CD4-positive, CD25-positive, alpha-beta regulatory T cell (primary cell): ENCODE results near the gene NME7. TPM values are rescaled to one million over a fixed set of nuclear protein-coding genes. Genes with fewer than 3 reads are reported as not detected.
"Not testable (repeated sequence)": the region's sequence is repeated elsewhere in the genome, so short reads cannot be mapped to it uniquely, and the experiment has no call there.

ENCODE experiments used
- ATAC-seq, 2 donors: fragments of 150-1000 bp; cut with Tn5 transposase; one replicate each; pipeline ENCODE4 v1.10.0; 2021; ENCODE audit warnings: low read depth in 2 of 2, moderate number of reproducible peaks in 2 of 2, moderate library complexity in 1 of 2
- DNase-seq, 3 donors: peaks; one replicate each; pipeline versions ENCODE4 v3.0.0 to v3.0.0-alpha.2; 2012 to 2022; ENCODE audit warnings: mixed read lengths in 1 of 3
- H3K27ac ChIP-seq: one replicate; pipeline ENCODE4 v1.7.0; 2013; ENCODE audit warnings: mild to moderate bottlenecking, low read length; ENCODE audit not compliant: insufficient read depth, poor library complexity, severe bottlenecking
- H3K27me3 ChIP-seq: one replicate; pipeline ENCODE4 v1.7.0; 2013; ENCODE audit warnings: low read length; ENCODE audit not compliant: control insufficient read depth, insufficient read depth
- H3K36me3 ChIP-seq: one replicate; pipeline ENCODE4 v1.7.0; 2013; ENCODE audit warnings: mild to moderate bottlenecking, low read length, moderate library complexity; ENCODE audit not compliant: control insufficient read depth, insufficient read depth
- H3K4me1 ChIP-seq: 2 replicates; pipeline ENCODE4 v1.7.0; 2013; ENCODE audit warnings: mild to moderate bottlenecking, low read length; ENCODE audit not compliant: insufficient read depth, control insufficient read depth, poor library complexity, severe bottlenecking
- H3K4me3 ChIP-seq: one replicate; pipeline ENCODE4 v1.7.0; 2013; ENCODE audit warnings: low read depth, mild to moderate bottlenecking, low read length, moderate library complexity
- H3K9me3 ChIP-seq, 2 experiments: 1 replicate in 1 of 2; 2 replicates in 1 of 2; pipeline ENCODE4 v1.7.0; 2013; ENCODE audit warnings: low read length in 2 of 2, mild to moderate bottlenecking in 1 of 2, moderate library complexity in 1 of 2; ENCODE audit not compliant: control insufficient read depth in 2 of 2
- H3K27ac Mint-ChIP-seq, 3 donors: one replicate each; pipeline ENCODE4 v1.8.0; 2020 to 2022; ENCODE audit warnings: mild to moderate bottlenecking in 3 of 3, mixed read lengths in 3 of 3, moderate library complexity in 2 of 3
- H3K27me3 Mint-ChIP-seq: one replicate; pipeline ENCODE4 v1.8.0; 2022; ENCODE audit warnings: mild to moderate bottlenecking, mixed read lengths
- H3K36me3 Mint-ChIP-seq: one replicate; pipeline ENCODE4 v1.8.0; 2020; ENCODE audit warnings: mixed read lengths
- H3K4me1 Mint-ChIP-seq, 4 donors: one replicate each; pipeline ENCODE4 v1.8.0; 2020 to 2022; ENCODE audit warnings: mixed read lengths in 4 of 4, mild to moderate bottlenecking in 1 of 4
- H3K4me3 Mint-ChIP-seq, 4 donors: one replicate each; pipeline ENCODE4 v1.8.0; 2020 to 2022; ENCODE audit warnings: mild to moderate bottlenecking in 4 of 4, mixed read lengths in 4 of 4, moderate library complexity in 3 of 4
- H3K9me3 Mint-ChIP-seq, 7 donors: one replicate each; pipeline ENCODE4 v1.8.0; 2020 to 2022; ENCODE audit warnings: mixed read lengths in 7 of 7, mild to moderate bottlenecking in 3 of 7, moderate library complexity in 2 of 7
- polyA plus RNA-seq, 4 donors: library from polyadenylated mRNA; unstranded; fragments of 300-500 nt; fragmentation: Illumina TruSeq; gene quantifications; one replicate each; pipeline ENCODE4 v1.2.3, GENCODE V29; 2021
- total RNA-seq: library from RNA; stranded (reverse); gene quantifications from one replicate; pipeline ENCODE4 v1.2.3, GENCODE V29; 2022

NME7 gene
- total and polyA plus RNA-seq, 5 donors from 2014 or later, result 8.3 to 40.2 (median 17.5) TPM

DNA sequence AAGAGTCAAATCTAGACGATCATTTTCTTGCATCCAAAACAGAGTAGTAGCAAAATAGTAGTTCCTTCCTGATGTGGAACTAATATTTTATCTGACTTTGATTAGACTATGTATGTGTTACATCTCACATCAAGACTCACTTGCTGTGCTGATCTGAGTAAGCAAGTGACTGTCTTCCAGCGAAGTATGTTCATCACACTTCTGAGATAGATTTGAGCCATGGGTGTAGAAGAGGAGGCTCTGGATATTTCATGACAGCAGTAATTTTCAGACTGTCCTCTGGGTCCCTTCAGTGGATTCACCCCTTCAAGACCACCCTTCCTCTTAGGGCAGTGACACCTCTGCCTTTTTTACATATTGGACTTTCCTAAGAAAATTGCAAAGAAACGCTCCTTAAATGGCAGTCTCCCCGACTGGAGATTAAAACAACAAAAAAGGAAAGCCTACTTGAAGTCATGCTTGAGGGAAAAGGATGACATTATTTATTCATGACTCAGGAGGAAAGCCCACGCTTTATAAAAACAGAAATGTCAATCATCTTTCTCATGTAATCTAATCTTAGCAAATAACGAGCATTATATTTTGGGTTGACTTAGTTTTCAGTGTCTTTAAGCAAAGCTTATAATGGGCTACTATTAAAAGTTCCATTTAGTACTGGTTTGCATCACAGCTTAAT lies 238.3 kb downstream of the NME7 start:
- H3K27ac Mint-ChIP-seq, result no peak overlapping the region
- H3K4me1 ChIP-seq, result no peaks in the 10 kb centered on the region
- peaks cover 0 to 17% (median 6%) of the 10 kb centered on the region in 4 donors for H3K4me1 Mint-ChIP-seq
- H3K36me3 ChIP-seq, result peaks cover 26% of the 10 kb centered on the region
- DNase-seq (no peak), ATAC-seq (no peak)
- peaks cover 42% of the 10 kb centered on the region for H3K36me3 Mint-ChIP-seq
- H3K4me3 Mint-ChIP-seq, result no peak overlapping the region
- H3K9me3 Mint-ChIP-seq, result no peaks in the 10 kb centered on the region
- H3K27ac ChIP-seq, result no peak overlapping the region
- no peaks in the 10 kb centered on the region for H3K27me3 Mint-ChIP-seq
- no peak overlapping the region for H3K4me3 ChIP-seq
- no peaks in the 10 kb centered on the region for H3K9me3 ChIP-seq
- no peaks in the 10 kb centered on the region for H3K27me3 ChIP-seq

GRCh38 chr1:169128562-169128961 lies 239.0 kb downstream of the NME7 start:
- Mint-ChIP-seq H3K36me3 (peaks cover 42% of the 10 kb centered on the region), H3K9me3 (no peaks in the 10 kb centered on the region), H3K4me3 (no peak overlapping the region), H3K27ac (no peak overlapping the region), H3K27me3 (no peaks in the 10 kb centered on the region), H3K4me1 (peaks cover 0 to 17% (median 5%) of the 10 kb centered on the region in 4 donors)
- Histone ChIP-seq H3K36me3 (peaks cover 26% of the 10 kb centered on the region), H3K4me1 (no peaks in the 10 kb centered on the region), H3K9me3 (no peaks in the 10 kb centered on the region), H3K4me3 (no peak overlapping the region), H3K27ac (no peak overlapping the region), H3K27me3 (no peaks in the 10 kb centered on the region)
- DNase-seq (no peak), ATAC-seq (no peak)

DNA sequence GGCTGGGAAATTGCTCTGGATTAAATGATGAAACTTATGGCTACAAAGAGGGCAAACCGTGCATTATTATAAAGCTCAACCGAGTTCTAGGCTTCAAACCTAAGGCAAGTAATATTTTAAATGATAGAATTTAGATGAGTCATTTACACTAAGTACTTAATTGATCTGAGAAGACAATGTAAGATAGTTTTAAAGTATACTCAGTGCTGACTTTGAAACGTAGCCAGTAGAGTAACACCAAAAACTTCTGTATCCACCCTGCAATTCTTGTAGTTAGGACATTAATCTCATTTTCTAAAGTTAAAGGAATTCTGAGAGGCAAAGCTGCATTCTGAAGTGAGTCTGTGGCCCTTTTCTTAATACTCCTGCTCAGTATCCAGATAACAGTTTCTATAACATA lies 240.3 kb downstream of the NME7 start:
- no peaks in the 10 kb centered on the region for H3K9me3 Mint-ChIP-seq
- no peaks in the 10 kb centered on the region for H3K9me3 ChIP-seq
- no peaks in the 10 kb centered on the region for H3K4me1 ChIP-seq
- DNase-seq (no peak), ATAC-seq (no peak)
- no peaks in the 10 kb centered on the region for H3K27me3 Mint-ChIP-seq
- peaks cover 36% of the 10 kb centered on the region for H3K36me3 Mint-ChIP-seq
- H3K4me1 Mint-ChIP-seq, result peaks cover 0 to 13% (median 3%) of the 10 kb centered on the region in 4 donors
- no peak overlapping the region for H3K27ac Mint-ChIP-seq
- H3K4me3 Mint-ChIP-seq, result no peak overlapping the region
- peaks cover 20% of the 10 kb centered on the region for H3K36me3 ChIP-seq
- no peak overlapping the region for H3K27ac ChIP-seq
- no peaks in the 10 kb centered on the region for H3K27me3 ChIP-seq
- H3K4me3 ChIP-seq, result no peak overlapping the region

GRCh38 chr1:169126335-169126734 lies 241.3 kb downstream of the NME7 start:
- no peak for DNase-seq
- Histone ChIP-seq H3K27ac (no peak overlapping the region), H3K36me3 (peaks cover 17% of the 10 kb centered on the region), H3K4me3 (no peak overlapping the region), H3K4me1 (no peaks in the 10 kb centered on the region), H3K9me3 (no peaks in the 10 kb centered on the region), H3K27me3 (no peaks in the 10 kb centered on the region)
- Mint-ChIP-seq H3K4me1 (peaks cover 0 to 18% (median 4%) of the 10 kb centered on the region in 4 donors), H3K27ac (no peak overlapping the region), H3K27me3 (no peaks in the 10 kb centered on the region), H3K4me3 (no peak overlapping the region), H3K36me3 (peaks cover 39% of the 10 kb centered on the region), H3K9me3 (peaks cover 0 to 1% (median 0%) of the 10 kb centered on the region in 7 donors)
- no peak for ATAC-seq

DNA sequence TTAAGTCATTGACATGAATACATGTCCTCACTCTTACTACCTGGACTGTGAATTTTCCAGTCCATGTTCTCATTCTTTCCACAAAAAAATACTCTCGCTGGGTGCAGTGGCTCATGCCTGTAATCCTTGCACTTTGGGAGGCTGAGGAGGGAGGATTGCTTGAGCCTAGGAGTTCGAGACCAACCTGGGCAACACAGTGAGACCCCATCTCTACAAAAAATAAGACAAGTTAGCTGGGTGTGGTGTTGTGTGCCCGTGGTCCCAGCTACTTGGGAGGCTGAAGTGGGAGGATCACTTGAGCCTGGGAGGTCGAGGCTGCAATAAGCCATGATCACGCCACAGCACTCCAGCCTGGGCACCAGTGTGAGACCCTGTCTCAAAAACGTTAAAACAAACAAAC lies 242.0 kb downstream of the NME7 start:
- DNase-seq, ATAC-seq, H3K9me3 ChIP-seq, H3K4me1 ChIP-seq, H3K27me3 Mint-ChIP-seq, H3K4me3 ChIP-seq, H3K27me3 ChIP-seq, H3K27ac ChIP-seq, H3K9me3 Mint-ChIP-seq, H3K4me3 Mint-ChIP-seq: not testable (repeated sequence)
- Mint-ChIP-seq H3K27ac (peak overlapping the region in 1 of 3 donors; percentile 84), H3K4me1 (peaks cover 0 to 18% (median 5%) of the 10 kb centered on the region in 4 donors), H3K36me3 (peaks cover 34% of the 10 kb centered on the region)
- peaks cover 15% of the 10 kb centered on the region for H3K36me3 ChIP-seq

DNA sequence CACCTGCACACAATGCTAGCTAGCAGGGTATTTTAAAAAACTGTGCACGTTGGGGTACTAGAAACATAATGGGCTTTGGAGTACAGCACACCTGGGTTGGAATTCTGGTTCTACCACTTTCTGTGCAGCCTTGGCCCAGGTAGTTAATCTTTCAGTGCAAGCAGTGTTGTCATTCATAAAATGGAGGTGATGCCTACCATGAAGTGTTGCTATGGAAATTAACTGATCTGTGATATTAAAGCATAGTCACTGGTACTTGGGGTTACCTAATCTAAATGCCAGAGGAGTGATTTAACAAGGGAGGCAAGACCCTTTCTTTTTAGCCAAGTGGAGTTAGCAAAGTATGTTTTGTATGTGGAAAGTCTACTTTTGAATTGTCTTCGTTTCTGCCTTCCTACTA lies 243.1 kb downstream of the NME7 start:
- Mint-ChIP-seq H3K4me1 (peaks cover 0 to 18% (median 3%) of the 10 kb centered on the region in 4 donors), H3K36me3 (peaks cover 30% of the 10 kb centered on the region), H3K27me3 (no peaks in the 10 kb centered on the region), H3K27ac (no peak overlapping the region), H3K9me3 (peaks cover 0 to 1% (median 0%) of the 10 kb centered on the region in 7 donors), H3K4me3 (no peak overlapping the region)
- Histone ChIP-seq H3K27me3 (no peaks in the 10 kb centered on the region), H3K4me1 (no peaks in the 10 kb centered on the region), H3K36me3 (peaks cover 15% of the 10 kb centered on the region), H3K9me3 (no peaks in the 10 kb centered on the region), H3K4me3 (no peak overlapping the region), H3K27ac (no peak overlapping the region)
- ATAC-seq (no peak), DNase-seq (no peak)

DNA sequence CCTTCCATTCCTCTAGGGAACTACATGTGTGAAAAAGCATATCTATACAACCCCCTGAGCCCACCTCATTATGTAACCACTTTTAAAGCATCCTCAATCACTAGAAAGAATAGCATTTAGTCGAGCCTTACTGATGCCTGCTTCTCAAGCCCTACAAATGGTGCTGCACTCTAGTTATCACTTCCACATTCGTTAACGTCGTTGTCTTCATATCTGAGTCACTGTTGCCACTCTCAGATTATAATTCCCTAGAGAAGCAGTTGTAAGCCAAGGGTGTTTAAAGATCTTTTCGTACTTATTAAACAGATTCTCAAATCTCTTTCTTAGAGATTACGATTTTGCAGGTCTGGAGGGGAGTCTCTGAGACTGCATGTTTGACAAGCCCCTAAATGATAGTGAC lies 244.6 kb downstream of the NME7 start:
- Mint-ChIP-seq H3K9me3 (peaks cover 0 to 1% (median 0%) of the 10 kb centered on the region in 7 donors), H3K27ac (peak overlapping the region in 2 of 3 donors; percentile 38 to 49), H3K27me3 (no peaks in the 10 kb centered on the region), H3K4me1 (peaks cover 0 to 9% (median 3%) of the 10 kb centered on the region in 4 donors), H3K36me3 (peaks cover 21% of the 10 kb centered on the region), H3K4me3 (no peak overlapping the region)
- peaks cover 12% of the 10 kb centered on the region for H3K36me3 ChIP-seq
- DNase-seq, result no peak
- H3K4me3 ChIP-seq, result no peak overlapping the region
- H3K27me3 ChIP-seq, result no peaks in the 10 kb centered on the region
- H3K9me3 ChIP-seq, result no peaks in the 10 kb centered on the region
- H3K27ac ChIP-seq, result no peak overlapping the region
- H3K4me1 ChIP-seq, result no peaks in the 10 kb centered on the region
- ATAC-seq, result no peak
